ENCODE results near the gene PRSS53.
"Not testable (repeated sequence)": the region's sequence is repeated elsewhere in the genome, so short reads cannot be mapped to it uniquely, and the experiment has no call there.

Gene PRSS53

GRCh38 chr16:31108035-31108793 lies 19.5 kb upstream of the PRSS53 start, which contains the start of gene BCKDK:
BCKDK (plus strand) TSS chr16:31108386; CDS start chr16:31109224, 838 bp downstream.
- peak in 1 of 3 donors; percentile 41 for DNase-seq
- Histone ChIP-seq H3K9me3 (ENCODE audit: control insufficient read depth, low read length) (no peaks in the 10 kb centered on the region), H3K4me1 (ENCODE audit: control insufficient read depth, insufficient read depth, low read length, poor library complexity, severe bottlenecking) (peaks cover 10% of the 10 kb centered on the region), H3K4me3 (ENCODE audit: insufficient read depth, low read depth, low read length, poor library complexity, severe bottlenecking) (peak within 1 kb of the TSS; percentile 88), H3K27me3 (replicated peaks; ENCODE audit: control insufficient read depth, insufficient read depth, low read length, poor library complexity, severe bottlenecking) (no peaks in the 10 kb centered on the region), H3K36me3 (ENCODE audit: control insufficient read depth, insufficient read depth, low read length) (peaks cover 21% of the 10 kb centered on the region), H3K27ac (ENCODE audit: insufficient read depth, low read length, poor library complexity, severe bottlenecking) (peak within 1 kb of the TSS; percentile 70)

- H3K36me3 ChIP-seq (ENCODE audit: control insufficient read depth, insufficient read depth, low read length) = peaks cover 21% of the 10 kb centered on the region
- H3K4me1 ChIP-seq (ENCODE audit: control insufficient read depth, insufficient read depth, low read length, poor library complexity, severe bottlenecking) = peaks cover 10% of the 10 kb centered on the region
- H3K27me3 ChIP-seq (replicated peaks; ENCODE audit: control insufficient read depth, insufficient read depth, low read length, poor library complexity, severe bottlenecking) = no peaks in the 10 kb centered on the region
- no peak overlapping the region for H3K27ac ChIP-seq (ENCODE audit: insufficient read depth, low read length, poor library complexity, severe bottlenecking)
- H3K9me3 ChIP-seq (ENCODE audit: control insufficient read depth, low read length) = no peaks in the 10 kb centered on the region
- H3K4me3 ChIP-seq (ENCODE audit: insufficient read depth, low read depth, low read length, poor library complexity, severe bottlenecking) = peak overlapping the region; percentile 88
- no peak for DNase-seq
Observed at GRCh38 chr16:31107465-31107867, 18.7 kb upstream of the PRSS53 start.

- H3K27ac ChIP-seq (ENCODE audit: insufficient read depth, low read length, poor library complexity, severe bottlenecking) = no peak overlapping the region
- H3K4me3 ChIP-seq (ENCODE audit: insufficient read depth, low read depth, low read length, poor library complexity, severe bottlenecking) = no peak overlapping the region
- DNase-seq = no peak
- H3K27me3 ChIP-seq (replicated peaks; ENCODE audit: control insufficient read depth, insufficient read depth, low read length, poor library complexity, severe bottlenecking) = no peaks in the 10 kb centered on the region
- H3K4me1 ChIP-seq (ENCODE audit: control insufficient read depth, insufficient read depth, low read length, poor library complexity, severe bottlenecking) = peaks cover 10% of the 10 kb centered on the region
- H3K36me3 ChIP-seq (ENCODE audit: control insufficient read depth, insufficient read depth, low read length) = peaks cover 18% of the 10 kb centered on the region
- no peaks in the 10 kb centered on the region for H3K9me3 ChIP-seq (ENCODE audit: control insufficient read depth, low read length)
Observed at GRCh38 chr16:31106509-31107464, 18.0 kb upstream of the PRSS53 start.

- H3K36me3 ChIP-seq (ENCODE audit: control insufficient read depth, insufficient read depth, low read length) = peaks cover 8% of the 10 kb centered on the region
- peaks cover 10% of the 10 kb centered on the region for H3K4me1 ChIP-seq (ENCODE audit: control insufficient read depth, insufficient read depth, low read length, poor library complexity, severe bottlenecking)
- no peaks in the 10 kb centered on the region for H3K27me3 ChIP-seq (replicated peaks; ENCODE audit: control insufficient read depth, insufficient read depth, low read length, poor library complexity, severe bottlenecking)
- H3K9me3 ChIP-seq (ENCODE audit: control insufficient read depth, low read length) = no peaks in the 10 kb centered on the region
- H3K4me3 ChIP-seq (ENCODE audit: insufficient read depth, low read depth, low read length, poor library complexity, severe bottlenecking) = no peak overlapping the region
- DNase-seq = peak; percentile 56 to 65 (median 65)
- no peak overlapping the region for H3K27ac ChIP-seq (ENCODE audit: insufficient read depth, low read length, poor library complexity, severe bottlenecking)
Observed at GRCh38 chr16:31105677-31106213, 17.0 kb upstream of the PRSS53 start.

- H3K4me3 ChIP-seq (ENCODE audit: insufficient read depth, low read depth, low read length, poor library complexity, severe bottlenecking); H3K4me1 ChIP-seq (ENCODE audit: control insufficient read depth, insufficient read depth, low read length, poor library complexity, severe bottlenecking): not testable (repeated sequence)
Observed at GRCh38 chr16:31100876-31101641, 12.3 kb upstream of the PRSS53 start.

GRCh38 chr16:31099860-31100638 lies 11.3 kb upstream of the PRSS53 start:
- H3K4me1 ChIP-seq (ENCODE audit: control insufficient read depth, insufficient read depth, low read length, poor library complexity, severe bottlenecking) = no peaks in the 10 kb centered on the region
- no peaks in the 10 kb centered on the region for H3K36me3 ChIP-seq (ENCODE audit: control insufficient read depth, insufficient read depth, low read length)
- H3K9me3 ChIP-seq (ENCODE audit: control insufficient read depth, low read length) = no peaks in the 10 kb centered on the region
- H3K27ac ChIP-seq (ENCODE audit: insufficient read depth, low read length, poor library complexity, severe bottlenecking) = no peak overlapping the region
- no peaks in the 10 kb centered on the region for H3K27me3 ChIP-seq (replicated peaks; ENCODE audit: control insufficient read depth, insufficient read depth, low read length, poor library complexity, severe bottlenecking)
- H3K4me3 ChIP-seq (ENCODE audit: insufficient read depth, low read depth, low read length, poor library complexity, severe bottlenecking) = no peak overlapping the region
- DNase-seq = no peak

More at GRCh38 chr16:31100876-31101641, 12.3 kb upstream of the PRSS53 start:
- H3K27ac ChIP-seq (ENCODE audit: insufficient read depth, low read length, poor library complexity, severe bottlenecking); H3K27me3 ChIP-seq (replicated peaks; ENCODE audit: control insufficient read depth, insufficient read depth, low read length, poor library complexity, severe bottlenecking); H3K9me3 ChIP-seq (ENCODE audit: control insufficient read depth, low read length); DNase-seq; H3K36me3 ChIP-seq (ENCODE audit: control insufficient read depth, insufficient read depth, low read length): not testable (repeated sequence)

- peak within 1 kb of the TSS; percentile 87 for H3K4me3 ChIP-seq (ENCODE audit: insufficient read depth, low read depth, low read length, poor library complexity, severe bottlenecking)
- peak; percentile 78 to 83 (median 80) for DNase-seq
- H3K9me3 ChIP-seq (ENCODE audit: control insufficient read depth, low read length) = no peaks in the 10 kb centered on the region
- peak within 1 kb of the TSS; percentile 77 for H3K27ac ChIP-seq (ENCODE audit: insufficient read depth, low read length, poor library complexity, severe bottlenecking)
- peaks cover 8% of the 10 kb centered on the region for H3K4me1 ChIP-seq (ENCODE audit: control insufficient read depth, insufficient read depth, low read length, poor library complexity, severe bottlenecking)
- H3K36me3 ChIP-seq (ENCODE audit: control insufficient read depth, insufficient read depth, low read length) = peaks cover 16% of the 10 kb centered on the region
- H3K27me3 ChIP-seq (replicated peaks; ENCODE audit: control insufficient read depth, insufficient read depth, low read length, poor library complexity, severe bottlenecking) = no peaks in the 10 kb centered on the region
Observed at GRCh38 chr16:31094424-31095120, 5.8 kb upstream of the PRSS53 start, which contains the start of gene VKORC1. VKORC1 (minus strand) TSS chr16:31094797; CDS start chr16:31094729, 68 bp downstream.

GRCh38 chr16:31094088-31094423 lies 5.3 kb upstream of the PRSS53 start:
- no peak for DNase-seq
- H3K27me3 ChIP-seq (replicated peaks; ENCODE audit: control insufficient read depth, insufficient read depth, low read length, poor library complexity, severe bottlenecking) = no peaks in the 10 kb centered on the region
- no peaks in the 10 kb centered on the region for H3K9me3 ChIP-seq (ENCODE audit: control insufficient read depth, low read length)
- peaks cover 8% of the 10 kb centered on the region for H3K4me1 ChIP-seq (ENCODE audit: control insufficient read depth, insufficient read depth, low read length, poor library complexity, severe bottlenecking)
- peaks cover 16% of the 10 kb centered on the region for H3K36me3 ChIP-seq (ENCODE audit: control insufficient read depth, insufficient read depth, low read length)
- H3K4me3 ChIP-seq (ENCODE audit: insufficient read depth, low read depth, low read length, poor library complexity, severe bottlenecking) = peak overlapping the region; percentile 87
- peak overlapping the region; percentile 77 for H3K27ac ChIP-seq (ENCODE audit: insufficient read depth, low read length, poor library complexity, severe bottlenecking)

Measured in effector memory CD4-positive, alpha-beta T cell (primary cell).